Measurements from ENCODE around the gene CARMIL1. TPM values are rescaled to one million over a fixed set of nuclear protein-coding genes. Genes with fewer than 3 reads are reported as not detected.
"Not testable (repeated sequence)": the region's sequence is repeated elsewhere in the genome, so short reads cannot be mapped to it uniquely, and the experiment has no call there.

Gene CARMIL1
- total and polyA plus RNA-seq, 2 of the 8 experiments (the other 6 are each of a cell fraction or from before 2014, with no cell fraction given): 20.3 to 40.4 TPM

GRCh38 chr6:25586119-25586518 is 306.9 kb downstream of the CARMIL1 start:
- H3K23me2 ChIP-seq (ENCODE audit: low read depth, low read length); H3K4ac ChIP-seq (replicated peaks; ENCODE audit: insufficient read length, low read depth, low read length); POLR2A ChIA-PET (ENCODE audit: partially characterized antibody); H2AK5ac ChIP-seq (ENCODE audit: low read depth, low read length); H4K91ac ChIP-seq (replicated peaks; ENCODE audit: insufficient read length, low read length); H3K14ac ChIP-seq (ENCODE audit: insufficient read length); H3K9me3 ChIP-seq (ENCODE audit: insufficient read depth in 2 of 2, low read depth in 1 of 2, low read length in 1 of 2); H2BK12ac ChIP-seq (ENCODE audit: low read depth, low read length); H3K56ac ChIP-seq (replicated peaks; ENCODE audit: insufficient read length, low read depth, low read length); H3K27ac ChIP-seq (ENCODE audit: low read depth, low read length); DNase-seq (ENCODE audit: low read depth in 1 of 2, low spot score in 2 of 2); H2BK120ac ChIP-seq (replicated peaks; ENCODE audit: low read depth, low read length); H3K23ac ChIP-seq (ENCODE audit: insufficient read length); H4K8ac ChIP-seq (ENCODE audit: extremely low read depth, insufficient read depth, low read length); H3K4me3 ChIP-seq (ENCODE audit: extremely low read depth in 1 of 4, insufficient read depth in 2 of 4, low read depth in 3 of 4, low read length in 4 of 4); H4K5ac ChIP-seq (ENCODE audit: insufficient read length, low read depth, low read length); H2BK15ac ChIP-seq (ENCODE audit: low read length); H3K18ac ChIP-seq (ENCODE audit: extremely low read depth, low read length); H3K4me1 ChIP-seq (replicated peaks in 1 of 4; ENCODE audit: control insufficient read depth in 3 of 4, insufficient read depth in 4 of 4, low read length in 3 of 4); H2BK20ac ChIP-seq (ENCODE audit: low read length); CTCF ChIA-PET (ENCODE audit: partially characterized antibody); H2BK5ac ChIP-seq (ENCODE audit: low read depth, low read length); H3K79me2 ChIP-seq (ENCODE audit: control insufficient read depth in 1 of 2, insufficient read depth in 2 of 2, low read length in 2 of 2); H3K9ac ChIP-seq (replicated peaks in 1 of 4; ENCODE audit: extremely low read depth in 1 of 4, low read depth in 3 of 4, low read length in 3 of 4); FAIRE-seq; H3K27me3 ChIP-seq (replicated peaks in 1 of 4; ENCODE audit: control insufficient read depth in 3 of 4, extremely low read depth in 1 of 4, insufficient read depth in 3 of 4, low read length in 3 of 4); H4K20me1 ChIP-seq (replicated peaks in 1 of 2; ENCODE audit: control insufficient read depth in 1 of 2, insufficient read depth in 2 of 2, low read length in 2 of 2); H3K79me1 ChIP-seq (ENCODE audit: low read depth, low read length); H3K4me2 ChIP-seq (ENCODE audit: insufficient read depth in 1 of 2, low read depth in 2 of 2, low read length in 2 of 2); H2AFZ ChIP-seq (ENCODE audit: low read length): not testable (repeated sequence)
- WGBS, 2 experiments (ENCODE audit: extremely low coverage in 1 of 2, insufficient coverage in 1 of 2, insufficient read length in 1 of 2, insufficient replicate concordance in 2 of 2, low coverage in 1 of 2, low lambda C conversion rate in 2 of 2, missing lambda C conversion rate in 1 of 2): 85% methylated on average over 11 of the region's 30 CpGs; no CpG with 5 or more reads in 1 of the 2 experiments
- peaks cover 0 to 12% (median under 1%) of the 10 kb centered on the region in 4 experiments; a peak in 3 of 8 replicates for H3K36me3 ChIP-seq (ENCODE audit: control insufficient read depth in 2 of 4, insufficient read depth in 4 of 4, low read length in 3 of 4)

All from H1 (cell line).